Skin epidermis (tissue), 12 donors: ENCODE results near the gene NIPAL4.
"Not testable (repeated sequence)": the region's sequence is repeated elsewhere in the genome, so short reads cannot be mapped to it uniquely, and the experiment has no call there.

Source experiments
- H3K27ac ChIP-seq, 21 experiments: fragments of 200-600 bp; sonication (generic) in 11 of 21; one replicate each; pipeline ENCODE4 v1.5.0; 2020; ENCODE audit warnings: mild to moderate bottlenecking in 3 of 21, inconsistent platforms in 2 of 21, moderate library complexity in 2 of 21
- H3K4me3 ChIP-seq, 7 experiments: fragments of 200-600 bp; sonication (generic) in 2 of 7; one replicate each; pipeline ENCODE4 v1.5.0; 2020; ENCODE audit warnings: inconsistent platforms in 2 of 7, mild to moderate bottlenecking in 2 of 7, moderate library complexity in 1 of 7

Gene NIPAL4

DNA sequence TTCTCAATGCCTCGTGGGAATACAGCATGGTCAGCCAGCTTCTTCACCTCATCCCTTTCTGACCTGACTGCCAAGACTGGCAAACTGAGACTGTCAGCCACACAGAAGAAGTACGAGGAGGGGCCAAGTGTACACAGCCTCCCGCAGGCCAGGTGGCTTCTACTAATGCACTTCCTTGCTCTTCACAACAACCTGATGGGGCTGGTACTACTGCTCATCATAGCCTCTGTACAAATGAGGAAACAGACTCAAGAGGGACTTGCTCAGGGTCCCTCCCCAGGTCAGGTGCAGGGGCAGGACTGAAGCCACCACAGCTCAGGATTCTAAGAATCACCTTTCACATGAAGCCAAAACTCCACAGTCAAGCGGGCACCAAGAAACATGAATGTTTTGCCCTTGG, 21.3 kb downstream of the NIPAL4 start:
- Histone ChIP-seq H3K4me3 (no peak overlapping the region), H3K27ac (peak overlapping the region in 1 of 21 experiments; percentile 57)

DNA sequence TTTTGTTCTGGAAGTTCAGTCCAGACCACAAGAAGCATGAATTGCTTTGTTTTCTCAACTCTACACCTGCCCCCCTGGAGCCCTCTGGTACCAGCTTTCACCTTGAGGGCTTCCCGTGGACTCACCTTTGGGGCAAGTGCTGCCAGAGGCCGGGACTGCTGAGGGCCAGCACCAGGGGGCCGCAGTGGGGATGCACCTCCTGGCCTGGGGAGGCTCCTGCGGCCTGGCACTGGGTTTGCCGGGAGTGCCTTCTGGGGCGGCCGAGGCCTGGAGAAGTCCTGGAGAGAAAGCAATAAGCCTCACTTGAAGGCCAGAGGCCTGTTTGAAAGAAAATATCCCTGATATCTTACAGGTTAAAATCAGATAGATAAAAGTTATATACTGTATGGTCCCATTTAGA, 21.7 kb downstream of the NIPAL4 start:
- H3K4me3 ChIP-seq: no peak overlapping the region
- H3K27ac ChIP-seq: peak overlapping the region in 1 of 21 experiments; percentile 57

DNA sequence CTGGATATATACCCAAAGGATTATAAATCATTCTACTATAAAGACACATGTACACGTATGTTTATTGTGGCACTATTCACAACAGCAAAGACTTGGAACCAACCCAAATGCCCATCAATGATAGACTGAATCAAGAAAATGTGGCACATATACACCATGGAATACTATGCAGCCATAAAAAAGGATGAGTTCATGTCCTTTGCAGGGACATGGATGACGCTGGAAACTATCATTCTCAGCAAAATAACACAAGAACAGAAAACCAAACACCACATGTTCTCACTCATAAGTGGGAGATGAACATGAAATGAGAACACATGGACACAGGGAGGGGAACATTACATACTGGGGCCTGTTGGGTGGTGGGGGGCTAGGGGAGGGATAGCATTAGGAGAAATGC, 22.7 kb downstream of the NIPAL4 start:
- not testable (repeated sequence) for H3K27ac ChIP-seq, H3K4me3 ChIP-seq

DNA sequence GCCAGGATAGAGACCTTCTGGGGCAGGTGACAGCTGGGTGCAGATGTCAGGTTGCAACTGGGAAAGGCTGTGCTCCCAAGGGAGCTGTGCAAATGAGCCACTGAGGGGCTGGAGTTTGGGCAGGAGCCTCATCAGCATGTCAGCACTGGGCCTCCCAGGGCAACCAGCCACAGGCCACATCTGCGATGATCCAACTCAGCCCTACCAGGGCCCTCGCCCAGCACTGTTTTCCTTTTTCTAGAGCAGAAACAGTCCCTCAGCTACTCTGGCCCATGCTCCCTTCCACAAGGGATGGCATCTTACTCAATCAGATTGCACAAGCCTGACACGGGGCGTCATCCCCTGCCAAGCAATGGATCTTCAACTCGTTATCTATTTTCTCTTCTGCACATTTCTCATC, 24.8 kb downstream of the NIPAL4 start:
- Histone ChIP-seq H3K4me3 (no peak overlapping the region), H3K27ac (no peak overlapping the region)

DNA sequence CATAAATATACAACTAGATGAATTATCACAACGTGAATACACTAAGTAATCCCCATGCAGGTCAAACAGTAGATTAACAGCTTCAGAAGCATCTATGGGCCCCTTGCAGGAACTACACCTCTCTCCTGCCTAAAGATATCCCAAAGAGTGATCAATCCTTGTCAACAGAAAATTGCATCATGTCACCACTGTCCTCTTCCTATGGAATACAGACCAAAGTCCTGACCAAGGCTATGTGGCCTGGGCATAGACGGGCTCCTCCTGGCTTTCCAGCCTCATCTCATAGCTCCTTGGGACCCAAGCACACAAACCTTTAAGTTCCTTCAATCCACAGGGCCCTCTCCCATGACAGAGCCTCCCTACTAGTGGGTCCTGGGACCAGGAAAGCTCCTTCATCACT, 25.3 kb downstream of the NIPAL4 start:
- no peak overlapping the region for H3K4me3 ChIP-seq
- peak overlapping the region in 1 of 21 experiments; percentile 42 for H3K27ac ChIP-seq

DNA sequence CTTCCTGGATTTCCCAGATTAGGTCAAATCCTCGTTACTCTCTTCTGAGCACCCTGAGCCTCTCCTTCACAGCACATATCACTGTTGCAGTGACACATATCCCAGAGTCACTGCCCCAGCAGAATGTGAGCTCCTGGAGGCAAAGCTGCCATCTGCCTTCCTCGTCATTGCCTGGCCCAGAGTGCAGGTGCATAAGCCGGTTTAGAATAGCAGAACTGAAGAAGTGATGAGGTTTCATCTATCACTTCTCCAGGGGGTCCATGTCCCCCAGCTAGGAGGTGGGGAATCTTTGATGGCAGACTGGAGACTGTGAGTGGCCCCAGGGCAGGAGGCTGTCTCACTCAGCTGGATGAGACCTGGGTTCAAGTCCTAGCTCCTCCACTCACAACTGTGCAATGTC, 25.8 kb downstream of the NIPAL4 start:
- peak overlapping the region in 2 of 21 experiments; percentile 42 for H3K27ac ChIP-seq
- no peak overlapping the region for H3K4me3 ChIP-seq

DNA sequence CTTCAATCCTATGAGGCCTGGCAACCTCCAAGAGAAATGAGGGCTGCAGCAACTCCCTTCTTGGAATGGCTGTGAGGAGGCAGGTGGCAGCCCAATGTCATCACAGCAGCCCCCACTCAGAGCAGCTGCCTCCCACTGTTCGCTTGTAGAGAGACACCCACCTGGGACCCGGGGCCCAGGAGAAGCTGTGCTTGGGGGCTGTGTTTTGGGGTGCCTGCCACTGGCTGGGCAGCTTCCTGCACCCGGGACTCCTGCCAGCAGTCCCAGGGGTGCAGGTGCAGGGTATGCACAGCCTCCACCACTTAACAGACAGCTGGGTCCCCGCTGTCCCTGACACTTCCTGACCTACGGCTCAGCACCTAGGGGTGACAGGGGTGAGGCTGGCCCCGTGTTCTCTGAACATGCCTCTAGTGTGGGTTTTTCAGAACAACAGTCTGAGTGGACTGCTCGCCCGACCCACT, 26.2 kb downstream of the NIPAL4 start:
- peak overlapping the region in 4 of 21 experiments; percentile 2 to 48 (median 42) for H3K27ac ChIP-seq

DNA sequence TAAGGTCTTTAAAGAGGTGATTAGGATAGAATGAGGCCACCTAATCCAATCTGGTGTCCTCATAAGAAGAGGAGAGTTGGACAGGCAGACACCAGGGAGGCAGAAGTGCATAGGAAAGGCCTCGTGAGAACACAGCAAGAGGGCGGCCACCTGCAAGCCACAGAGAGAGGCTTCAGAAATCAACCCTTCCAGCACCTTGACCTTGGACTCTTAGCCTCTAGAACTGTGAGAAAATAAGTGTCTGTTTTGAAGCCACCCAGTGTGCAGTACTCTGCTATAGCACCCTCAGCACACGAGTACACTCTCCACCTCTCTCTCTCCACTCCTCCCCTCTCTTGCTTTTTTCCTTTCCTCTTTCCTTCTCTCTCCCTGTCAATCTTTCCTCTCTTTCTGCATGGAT, 26.8 kb downstream of the NIPAL4 start:
- H3K4me3 ChIP-seq: no peak overlapping the region
- peak overlapping the region in 3 of 21 experiments; percentile 33 to 42 (median 42) for H3K27ac ChIP-seq

More for the DNA sequence above, 26.2 kb downstream of the NIPAL4 start:
- no peak overlapping the region for H3K4me3 ChIP-seq

DNA sequence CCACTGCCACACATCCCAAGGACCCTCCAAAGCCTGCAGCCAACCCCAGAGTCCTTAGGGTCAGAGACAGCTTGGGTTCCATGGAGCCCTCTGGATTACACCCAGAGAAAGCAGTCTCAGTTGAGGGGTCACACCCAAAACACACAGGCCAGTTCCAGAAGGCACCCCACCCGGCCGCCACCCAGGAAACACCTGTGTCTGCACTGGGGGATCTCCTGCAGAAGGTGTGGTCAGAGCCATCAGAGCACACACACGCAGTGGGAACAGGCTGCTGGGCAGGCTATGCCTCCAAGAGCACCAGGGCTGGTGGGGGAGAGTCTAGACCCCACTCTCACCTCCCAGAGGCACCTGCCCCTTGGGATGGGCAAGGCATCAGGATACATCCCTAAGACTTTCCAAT, 27.3 kb downstream of the NIPAL4 start:
- Histone ChIP-seq H3K4me3 (no peak overlapping the region), H3K27ac (peak overlapping the region in 3 of 21 experiments; percentile 33 to 42 (median 42))

DNA sequence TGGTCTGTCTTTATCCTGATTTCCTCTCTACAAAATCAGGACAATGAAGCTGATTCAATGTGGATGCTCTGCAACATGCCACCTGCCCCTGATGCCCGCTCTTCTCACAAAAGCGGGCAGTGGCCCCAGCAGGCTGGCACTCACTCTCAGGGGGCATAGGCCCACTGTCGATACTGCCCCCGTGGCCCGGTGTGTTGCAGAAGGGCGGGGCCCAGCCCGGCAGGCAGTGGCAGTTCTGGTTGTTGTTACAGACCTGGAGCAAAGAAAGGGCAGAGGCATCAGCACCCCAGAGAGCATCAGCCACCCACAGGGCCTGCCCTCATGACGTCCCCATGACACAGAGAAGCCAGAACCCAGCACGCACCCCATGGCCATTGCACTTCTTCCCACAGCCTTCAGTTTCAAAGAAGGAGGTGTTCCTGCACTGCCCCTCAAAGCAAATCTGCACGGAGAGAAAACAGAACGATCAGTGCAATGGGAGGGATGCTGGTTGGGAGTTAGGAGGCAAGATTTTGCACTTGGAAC, 31.5 kb downstream of the NIPAL4 start:
- Histone ChIP-seq H3K4me3 (no peak overlapping the region), H3K27ac (no peak overlapping the region)

DNA sequence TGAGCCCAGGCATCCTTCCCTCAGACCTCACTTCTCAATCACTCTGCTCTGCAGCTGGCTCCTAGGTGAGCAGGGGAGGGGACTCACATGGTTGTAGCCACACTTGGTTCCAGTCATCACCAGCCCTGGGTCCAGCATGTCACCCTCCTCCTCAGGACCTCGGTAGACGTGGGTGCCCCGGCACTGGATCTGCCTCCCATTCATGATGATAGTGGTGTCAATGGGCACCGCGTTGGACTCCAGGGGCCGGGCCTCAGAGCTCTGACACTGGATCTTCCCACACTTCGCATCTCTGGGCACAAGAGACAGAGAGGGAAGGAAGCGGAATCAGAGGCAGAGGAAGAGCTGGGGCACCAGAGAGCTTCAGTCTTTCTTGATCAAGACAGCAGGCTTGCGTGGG, 32.9 kb downstream of the NIPAL4 start:
- Histone ChIP-seq H3K4me3 (no peak overlapping the region), H3K27ac (no peak overlapping the region)

DNA sequence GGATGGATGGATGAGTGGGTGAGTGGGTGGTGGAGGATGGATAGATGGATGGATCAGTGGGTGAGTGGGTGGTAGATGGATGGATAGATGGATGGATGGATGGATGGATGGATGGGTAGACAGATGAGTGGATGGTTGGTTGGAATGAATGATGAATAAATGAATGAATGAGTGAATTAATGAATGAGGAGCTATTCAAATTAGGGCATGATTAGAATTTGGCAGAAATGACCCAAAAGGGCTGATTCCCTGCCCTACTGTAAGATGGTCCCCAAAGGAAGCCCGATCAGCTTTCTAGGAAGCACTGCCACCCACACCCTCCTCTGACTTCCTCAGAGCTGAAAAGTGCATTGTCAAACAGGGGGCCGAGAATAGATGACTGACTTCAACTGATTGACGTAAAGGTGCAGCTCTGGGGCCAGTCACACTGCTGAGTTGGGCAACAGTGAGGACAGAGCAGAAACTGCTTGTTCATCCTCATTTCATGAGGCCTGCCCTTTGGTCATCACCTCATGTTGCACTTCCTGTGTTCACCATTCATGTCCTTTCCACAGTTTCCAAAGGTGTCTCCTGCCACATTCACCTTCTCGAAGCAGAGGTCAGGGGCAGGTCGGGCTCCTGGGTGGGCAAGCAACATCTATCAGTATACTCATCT, 34.3 kb downstream of the NIPAL4 start:
- Histone ChIP-seq H3K27ac (no peak overlapping the region), H3K4me3 (no peak overlapping the region)

DNA sequence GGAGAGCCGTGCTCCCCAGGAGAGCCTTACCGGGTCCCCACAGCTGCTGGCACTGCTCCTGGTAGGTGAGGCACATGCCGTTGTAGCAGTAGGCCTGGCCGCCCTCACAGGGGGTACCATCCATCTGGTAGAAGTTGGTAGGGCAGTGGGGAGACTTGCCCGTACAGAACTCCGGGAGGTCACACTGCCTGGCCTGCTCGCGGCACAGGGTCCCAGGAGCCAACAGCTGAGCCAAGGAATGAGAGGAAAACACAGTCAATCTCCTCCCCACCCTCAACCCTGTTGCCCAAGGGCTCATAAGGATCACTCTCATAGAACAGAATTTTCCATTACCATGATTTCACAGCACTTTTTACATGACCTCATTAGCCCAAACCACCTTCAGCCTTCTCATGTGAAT, 36.9 kb downstream of the NIPAL4 start:
- no peak overlapping the region for H3K27ac ChIP-seq
- H3K4me3 ChIP-seq: no peak overlapping the region

DNA sequence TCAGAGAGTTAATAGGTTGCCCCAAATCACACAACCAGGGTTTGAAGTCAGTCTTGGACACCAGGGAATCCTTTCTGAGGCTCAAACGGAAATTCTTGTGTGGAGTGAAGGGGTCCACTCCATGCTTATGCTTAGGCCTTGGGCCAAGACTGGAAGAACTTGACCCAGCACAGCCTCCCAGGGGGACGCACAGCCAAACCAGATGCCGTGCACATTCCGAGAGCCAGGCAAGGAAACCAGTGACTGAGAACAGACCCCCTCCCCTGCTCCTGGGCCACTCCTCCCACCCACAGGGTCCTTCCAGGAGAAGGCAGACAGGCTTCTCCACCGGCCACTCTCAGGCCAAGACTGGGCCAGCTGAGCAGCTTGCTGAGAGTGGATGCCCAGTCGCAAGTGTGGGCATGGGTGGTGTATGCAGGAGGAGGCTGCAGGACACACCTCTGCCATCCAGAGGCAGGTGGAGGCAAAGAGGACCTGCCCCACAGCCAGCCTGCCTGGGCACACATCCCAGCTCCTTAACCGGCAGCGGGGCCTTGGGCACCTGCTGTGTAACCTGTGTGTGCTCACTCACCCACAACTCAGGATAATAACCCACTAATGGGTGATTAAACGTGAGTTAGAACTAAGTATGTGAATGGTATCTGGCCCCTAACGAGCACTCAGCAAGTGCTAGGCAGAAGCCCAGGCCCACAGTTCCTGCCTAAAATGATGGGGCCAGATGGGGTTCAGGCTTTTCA, 38.0 kb downstream of the NIPAL4 start:
- Histone ChIP-seq H3K27ac (peak overlapping the region in 1 of 21 experiments; percentile 38), H3K4me3 (no peak overlapping the region)

DNA sequence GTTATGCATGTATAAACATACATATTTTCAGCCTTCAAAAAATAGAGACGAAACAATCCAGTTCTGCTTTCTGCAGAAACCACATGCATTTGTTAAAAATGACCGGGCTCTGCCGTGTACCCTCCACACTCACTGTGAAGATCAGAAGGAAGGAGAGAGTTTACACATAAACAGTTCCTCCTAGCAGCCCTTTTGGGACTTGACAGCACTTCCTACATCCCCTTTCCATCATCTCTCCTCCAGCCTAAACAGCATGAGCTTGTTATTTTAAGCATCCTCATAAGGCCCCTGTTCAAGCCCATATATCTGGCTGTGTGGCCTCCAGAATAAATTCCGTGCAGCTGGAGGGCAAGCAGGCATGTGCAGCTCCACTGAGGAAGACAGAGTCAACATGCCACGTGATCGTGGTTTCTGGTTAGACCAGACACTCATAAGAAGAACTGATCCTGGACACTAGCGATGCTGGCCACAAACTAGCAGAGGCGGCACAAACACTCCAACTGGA, 42.2 kb downstream of the NIPAL4 start:
- peak overlapping the region in 1 of 21 experiments; percentile 46 for H3K27ac ChIP-seq
- H3K4me3 ChIP-seq: no peak overlapping the region

DNA sequence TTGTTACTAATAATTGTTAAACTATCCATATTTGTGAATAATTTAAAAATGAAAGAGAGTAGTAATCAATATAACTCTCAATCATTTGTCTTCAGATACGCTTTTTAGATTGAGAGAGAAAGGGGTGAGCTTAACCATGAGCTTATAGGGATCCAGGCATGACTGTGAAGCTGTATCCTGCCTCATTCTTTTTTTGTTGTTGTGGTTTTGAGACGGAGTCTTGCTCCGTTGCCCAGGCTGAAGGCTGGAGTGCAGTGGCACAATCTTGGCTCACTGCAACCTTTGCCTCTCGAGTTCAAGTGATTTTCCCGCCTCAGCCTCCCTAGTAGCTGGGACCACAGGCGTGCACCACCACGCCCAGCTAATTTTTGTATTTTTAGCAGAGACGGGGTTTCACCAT, 44.0 kb downstream of the NIPAL4 start:
- peak overlapping the region in 1 of 21 experiments; percentile 24 for H3K27ac ChIP-seq

DNA sequence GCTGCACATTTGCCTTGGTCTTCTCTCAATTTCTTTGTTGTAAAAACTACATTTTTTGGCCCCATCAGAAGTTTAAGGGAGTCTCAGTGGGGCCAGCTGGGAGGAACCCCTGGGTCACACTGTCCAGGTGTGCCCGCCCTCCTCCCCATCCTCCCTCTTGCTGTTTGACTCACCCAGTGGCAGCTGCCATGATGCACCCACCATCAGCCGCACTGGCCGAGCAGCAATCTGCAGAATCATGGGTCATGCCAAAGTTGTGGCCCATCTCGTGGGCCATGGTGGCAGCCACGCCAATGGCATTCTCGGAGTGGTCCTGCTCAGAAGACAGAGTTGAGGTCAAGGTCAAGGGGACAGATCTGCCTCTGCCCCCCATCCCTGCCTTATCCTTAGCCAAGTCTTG, 45.5 kb downstream of the NIPAL4 start:
- no peak overlapping the region for H3K4me3 ChIP-seq
- H3K27ac ChIP-seq: peak overlapping the region in 1 of 21 experiments; percentile 2

More for the DNA sequence above, 44.0 kb downstream of the NIPAL4 start:
- no peak overlapping the region for H3K4me3 ChIP-seq

DNA sequence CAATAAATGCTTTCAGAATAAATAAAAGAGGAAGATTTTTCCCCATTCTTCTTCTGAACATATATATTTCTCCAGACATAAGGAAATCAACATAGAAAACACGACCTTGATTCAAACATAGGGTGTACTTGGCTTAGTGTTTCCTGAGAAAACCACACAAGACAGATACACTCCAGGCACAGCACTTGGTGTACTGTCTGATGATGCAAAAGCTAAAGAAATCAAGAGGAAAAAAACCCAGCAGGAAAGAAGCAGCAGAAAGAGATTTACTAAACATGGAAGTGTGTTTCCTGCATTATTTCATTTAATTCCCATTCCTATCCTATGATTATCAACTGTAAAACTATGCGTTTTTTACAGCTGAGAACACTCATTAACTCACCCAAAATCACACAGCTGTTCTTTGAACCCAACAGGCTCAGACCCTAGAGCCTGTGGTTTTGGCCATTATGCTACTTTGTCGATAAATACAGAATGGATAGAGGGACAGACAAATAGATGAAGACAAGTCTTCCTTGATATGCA, 46.1 kb downstream of the NIPAL4 start:
- H3K4me3 ChIP-seq: no peak overlapping the region
- H3K27ac ChIP-seq: peak overlapping the region in 1 of 21 experiments; percentile 2

DNA sequence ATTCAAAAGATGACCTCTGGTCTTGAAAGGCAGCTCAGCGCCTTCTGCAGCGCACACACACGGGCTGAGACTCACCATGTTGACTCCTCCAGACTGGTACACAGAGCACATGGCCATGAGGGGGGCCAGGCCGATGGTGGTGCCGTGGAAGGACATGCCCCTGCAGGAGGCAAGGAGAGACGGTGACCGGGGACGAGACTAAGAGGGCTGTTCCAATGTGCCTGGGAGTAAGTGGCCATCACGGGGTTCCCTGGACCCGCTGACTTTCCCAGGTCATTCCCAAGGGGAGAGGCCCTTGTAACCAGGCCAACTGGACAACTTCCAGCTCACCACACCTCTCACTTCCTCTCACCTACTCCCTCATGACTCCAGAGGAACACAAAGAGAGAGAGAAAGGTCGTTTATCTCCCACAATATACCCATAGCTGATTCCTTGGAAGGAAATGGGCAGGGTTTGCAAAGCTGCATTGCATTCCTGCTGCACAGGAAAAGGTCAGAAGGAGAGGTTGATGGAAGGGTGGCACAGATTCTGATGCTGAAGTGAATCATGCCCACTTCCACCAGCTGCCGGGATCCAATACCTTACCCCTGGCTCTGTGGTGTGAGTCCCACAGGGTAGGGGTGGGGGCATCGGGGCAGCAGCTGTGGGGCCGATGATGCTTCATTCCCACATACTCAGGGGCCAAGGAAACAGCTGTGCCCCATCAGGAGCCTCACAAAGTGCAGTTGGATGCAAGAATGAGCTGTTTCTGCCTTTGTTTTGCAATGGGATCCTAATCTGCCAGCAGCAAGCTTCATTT, 47.2 kb downstream of the NIPAL4 start:
- H3K27ac ChIP-seq: no peak overlapping the region

DNA sequence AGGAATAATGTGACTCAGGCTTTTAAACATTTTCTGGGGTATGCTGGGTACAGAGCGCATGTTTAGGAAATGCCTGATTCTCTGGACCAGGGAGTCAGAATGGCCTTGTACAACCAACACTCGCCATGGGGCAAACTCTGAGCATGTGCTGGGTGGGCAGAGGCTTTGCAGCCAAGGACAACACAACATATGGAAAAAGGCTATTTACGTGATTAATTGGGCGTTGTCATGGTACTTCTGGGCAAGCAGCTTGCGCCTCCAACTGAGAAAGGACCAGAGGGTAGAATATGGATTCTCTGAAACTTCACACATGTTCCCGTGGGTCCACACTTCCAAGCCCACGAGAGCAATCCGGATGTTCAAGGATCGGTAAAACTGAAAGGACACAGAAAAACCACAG, 49.1 kb downstream of the NIPAL4 start:
- no peak overlapping the region for H3K27ac ChIP-seq
- no peak overlapping the region for H3K4me3 ChIP-seq

More for the DNA sequence above, 47.2 kb downstream of the NIPAL4 start:
- no peak overlapping the region for H3K4me3 ChIP-seq
